Measurements from ENCODE around the gene CASP12.

GRCh38 chr11:104844451-104844850, 53.8 kb downstream of the CASP12 start:
- TF ChIP-seq EZH2phosphoT487 (IDR thresholded peaks at IDR 0.05; ENCODE audit: unreplicated experiment) (no peak), CTCF (conservative IDR thresholded peaks at IDR 0.05; ENCODE audit: low read depth in 2 of 2) (no peak)

All from GM23338 (cell line).